H1 (cell line): ENCODE data around the gene RIF1.

Source experiments
- CREB1 ChIP-seq: IDR thresholded peaks from 2 replicates; pipeline ENCODE4 v1.6.1; 2012; ENCODE audit warnings: inconsistent platforms
- CTCF ChIP-seq, 3 experiments: IDR thresholded peaks; 1 replicate in 2 of 3; 2 replicates in 1 of 3; pipeline versions ENCODE4 v1.5.1 to v1.6.1; 2011; ENCODE audit warnings: low read length in 3 of 3, mild to moderate bottlenecking in 3 of 3, inconsistent platforms in 2 of 3, low read depth in 1 of 3, moderate library complexity in 1 of 3; ENCODE audit not compliant: insufficient read depth in 1 of 3; ENCODE audit errors: control extremely low read depth in 1 of 3
- EZH2 ChIP-seq: fragments of 200-600 bp; sonication (generic); IDR thresholded peaks from 2 replicates; pipeline ENCODE4 v1.7.1; 2012; ENCODE audit warnings: low read depth, mild to moderate bottlenecking, moderate library complexity, low read length, inconsistent platforms; ENCODE audit not compliant: severe bottlenecking
- JUND ChIP-seq: IDR thresholded peaks from 2 replicates; pipeline ENCODE4 v1.6.1; 2011; ENCODE audit warnings: mild to moderate bottlenecking, improper control_type of control experiment, low read length
- MAX ChIP-seq: IDR thresholded peaks from 2 replicates; pipeline ENCODE4 v1.6.1; 2012; ENCODE audit warnings: inconsistent platforms
- PHF8 ChIP-seq: fragments of 200-600 bp; sonication (generic); conservative IDR thresholded peaks from 2 replicates; pipeline ENCODE4 v1.7.1; 2012; ENCODE audit warnings: low read depth, mild to moderate bottlenecking, inconsistent platforms, low read length, moderate library complexity
- POLR2AphosphoS5 ChIP-seq: IDR thresholded peaks from 2 replicates; pipeline ENCODE4 v1.6.1; 2011; ENCODE audit warnings: low read depth, low read length
- SIN3A ChIP-seq, 2 experiments: IDR thresholded peaks in 1 of 2; conservative IDR thresholded peaks in 1 of 2; 2 replicates each; pipeline ENCODE4 v1.6.1; 2011 to 2012; ENCODE audit warnings: low read length in 2 of 2, improper control_type of control experiment in 1 of 2, low read depth in 1 of 2, mild to moderate bottlenecking in 1 of 2

GRCh38 chr2:151465771-151466170, 56.1 kb downstream of the RIF1 start:
- TF ChIP-seq CTCF (IDR thresholded peaks at IDR 0.05; ENCODE audit: control extremely low read depth in 1 of 3, insufficient read depth in 1 of 3, low read depth in 1 of 3, low read length in 3 of 3) (no peak), MAX (no peak), POLR2AphosphoS5 (no peak), EZH2 (no peak), PHF8 (no peak), CREB1 (no peak), SIN3A (conservative IDR thresholded peaks at IDR 0.05 in 1 of 2, IDR thresholded peaks at IDR 0.05 in 1 of 2; ENCODE audit: low read depth in 1 of 2, low read length in 2 of 2) (no peak), JUND (no peak)
